ENCODE data around the gene PICALM. TPM values are rescaled to one million over a fixed set of nuclear protein-coding genes. Genes with fewer than 3 reads are reported as not detected.

The PICALM gene
- total and polyA plus RNA-seq, 9 of the 15 experiments (the other 6 are each of a cell fraction or from before 2014, with no cell fraction given), result 41.3 to 990 (median 309) TPM

DNA sequence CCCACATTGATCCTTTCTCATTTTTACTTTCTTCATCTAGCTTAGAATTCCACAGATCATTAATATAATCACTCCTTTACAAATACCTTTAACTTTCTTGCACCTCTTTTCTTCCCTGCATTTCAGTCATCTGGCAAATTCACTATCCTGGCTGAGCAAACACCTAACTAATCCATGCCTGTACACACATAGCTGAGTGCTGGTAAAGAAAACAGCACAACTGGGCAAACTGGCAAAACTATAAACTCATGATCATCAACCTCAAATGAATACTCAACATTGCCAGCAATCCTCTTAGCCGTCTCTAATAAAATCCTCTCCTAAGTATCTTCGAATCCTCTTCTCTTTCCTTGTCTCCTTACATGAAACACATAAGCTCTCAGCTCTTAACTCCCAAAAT, 52.4 kb downstream of the PICALM start:
- H3K9ac ChIP-seq (ENCODE audit: insufficient read depth in 1 of 2, low read depth in 2 of 2, low read length in 2 of 2), result no peak overlapping the region
- CTCF ChIA-PET (ENCODE audit: low intra/inter-chr PET ratio), result no interaction called here
- WGBS (ENCODE audit: insufficient coverage, low coverage, missing lambda C conversion rate), result 93% methylated on average over 2 of the region's 2 CpGs
- no peak overlapping the region for H3K4me2 ChIP-seq (ENCODE audit: insufficient read depth, low read length)
- no peaks in the 10 kb centered on the region for H3K9me3 ChIP-seq (replicated peaks; ENCODE audit: control insufficient read depth, insufficient read depth, low read depth, low read length)
- BruUV-seq (replicated peaks), result no TSS peak
- ATAC-seq (peak; percentile 8; the same call in 2 of the 3 replicates), DNase-seq (ENCODE audit: extremely low read depth in 1 of 4, low spot score in 3 of 4) (no peak), FAIRE-seq (no peak)
- TF ChIP-seq, protein P1, sequence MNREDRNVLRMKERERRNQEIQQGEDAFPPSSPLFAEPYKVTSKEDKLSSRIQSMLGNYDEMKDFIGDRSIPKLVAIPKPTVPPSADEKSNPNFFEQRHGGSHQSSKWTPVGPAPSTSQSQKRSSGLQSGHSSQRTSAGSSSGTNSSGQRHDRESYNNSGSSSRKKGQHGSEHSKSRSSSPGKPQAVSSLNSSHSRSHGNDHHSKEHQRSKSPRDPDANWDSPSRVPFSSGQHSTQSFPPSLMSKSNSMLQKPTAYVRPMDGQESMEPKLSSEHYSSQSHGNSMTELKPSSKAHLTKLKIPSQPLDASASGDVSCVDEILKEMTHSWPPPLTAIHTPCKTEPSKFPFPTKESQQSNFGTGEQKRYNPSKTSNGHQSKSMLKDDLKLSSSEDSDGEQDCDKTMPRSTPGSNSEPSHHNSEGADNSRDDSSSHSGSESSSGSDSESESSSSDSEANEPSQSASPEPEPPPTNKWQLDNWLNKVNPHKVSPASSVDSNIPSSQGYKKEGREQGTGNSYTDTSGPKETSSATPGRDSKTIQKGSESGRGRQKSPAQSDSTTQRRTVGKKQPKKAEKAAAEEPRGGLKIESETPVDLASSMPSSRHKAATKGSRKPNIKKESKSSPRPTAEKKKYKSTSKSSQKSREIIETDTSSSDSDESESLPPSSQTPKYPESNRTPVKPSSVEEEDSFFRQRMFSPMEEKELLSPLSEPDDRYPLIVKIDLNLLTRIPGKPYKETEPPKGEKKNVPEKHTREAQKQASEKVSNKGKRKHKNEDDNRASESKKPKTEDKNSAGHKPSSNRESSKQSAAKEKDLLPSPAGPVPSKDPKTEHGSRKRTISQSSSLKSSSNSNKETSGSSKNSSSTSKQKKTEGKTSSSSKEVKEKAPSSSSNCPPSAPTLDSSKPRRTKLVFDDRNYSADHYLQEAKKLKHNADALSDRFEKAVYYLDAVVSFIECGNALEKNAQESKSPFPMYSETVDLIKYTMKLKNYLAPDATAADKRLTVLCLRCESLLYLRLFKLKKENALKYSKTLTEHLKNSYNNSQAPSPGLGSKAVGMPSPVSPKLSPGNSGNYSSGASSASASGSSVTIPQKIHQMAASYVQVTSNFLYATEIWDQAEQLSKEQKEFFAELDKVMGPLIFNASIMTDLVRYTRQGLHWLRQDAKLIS (CRISPR knock-in tag; IDR thresholded peaks at IDR 0.05), result no peak
- TF ChIP-seq POLR2A (conservative IDR thresholded peaks at IDR 0.05) (peak; percentile 29; the same call in 1 of the 2 replicates), PURB (CRISPR knock-in tag; IDR thresholded peaks at IDR 0.05; ENCODE audit: low read depth) (no peak), PHF21A (IDR thresholded peaks at IDR 0.05; ENCODE audit: borderline replicate concordance, low read depth) (no peak), CXXC5 (CRISPR knock-in tag; IDR thresholded peaks at IDR 0.05) (no peak)
- TF ChIP-seq, protein P2, sequence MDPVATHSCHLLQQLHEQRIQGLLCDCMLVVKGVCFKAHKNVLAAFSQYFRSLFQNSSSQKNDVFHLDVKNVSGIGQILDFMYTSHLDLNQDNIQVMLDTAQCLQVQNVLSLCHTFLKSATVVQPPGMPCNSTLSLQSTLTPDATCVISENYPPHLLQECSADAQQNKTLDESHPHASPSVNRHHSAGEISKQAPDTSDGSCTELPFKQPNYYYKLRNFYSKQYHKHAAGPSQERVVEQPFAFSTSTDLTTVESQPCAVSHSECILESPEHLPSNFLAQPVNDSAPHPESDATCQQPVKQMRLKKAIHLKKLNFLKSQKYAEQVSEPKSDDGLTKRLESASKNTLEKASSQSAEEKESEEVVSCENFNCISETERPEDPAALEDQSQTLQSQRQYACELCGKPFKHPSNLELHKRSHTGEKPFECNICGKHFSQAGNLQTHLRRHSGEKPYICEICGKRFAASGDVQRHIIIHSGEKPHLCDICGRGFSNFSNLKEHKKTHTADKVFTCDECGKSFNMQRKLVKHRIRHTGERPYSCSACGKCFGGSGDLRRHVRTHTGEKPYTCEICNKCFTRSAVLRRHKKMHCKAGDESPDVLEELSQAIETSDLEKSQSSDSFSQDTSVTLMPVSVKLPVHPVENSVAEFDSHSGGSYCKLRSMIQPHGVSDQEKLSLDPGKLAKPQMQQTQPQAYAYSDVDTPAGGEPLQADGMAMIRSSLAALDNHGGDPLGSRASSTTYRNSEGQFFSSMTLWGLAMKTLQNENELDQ (CRISPR knock-in tag; IDR thresholded peaks at IDR 0.05; ENCODE audit: borderline replicate concordance), result no peak
- peaks cover 85% of the 10 kb centered on the region for H3K79me2 ChIP-seq (ENCODE audit: control insufficient read depth, insufficient read depth, low read length)
- H4K20me1 ChIP-seq (replicated peaks; ENCODE audit: control insufficient read depth, insufficient read depth, low read length), result no peaks in the 10 kb centered on the region; the same call in 1 of the 2 replicates
- no peak overlapping the region for H3K4me3 ChIP-seq
- no peak overlapping the region for H3K27ac ChIP-seq (ENCODE audit: extremely low read depth, low read depth, low read length)
- H3K27me3 ChIP-seq (ENCODE audit: control insufficient read depth in 2 of 2, insufficient read depth in 2 of 2, low read length in 2 of 2), result no peaks in the 10 kb centered on the region
- intact Hi-C loops (cut with micrococcal nuclease), result no loop called here
- in situ Hi-C loops (cut with MboI), result no loop called here
- POLR2A ChIA-PET, result interaction anchor here (0.8 to 4.3 kb wide), 8 partner anchors 9 to 256 kb away, joined by 3 to 21 read pairs (median 3); no protein-coding TSS in a partner anchor
- H3K36me3 ChIP-seq (ENCODE audit: control insufficient read depth, insufficient read depth, low read length), result peaks cover 93% of the 10 kb centered on the region
- H3K4me1 ChIP-seq (replicated peaks in 1 of 2; ENCODE audit: control insufficient read depth in 2 of 2, insufficient read depth in 2 of 2, low read length in 2 of 2), result no peaks in the 10 kb centered on the region; a peak in 2 of 5 replicates
- H2AFZ ChIP-seq (ENCODE audit: low read depth, low read length), result no peak overlapping the region
- no peaks in the 10 kb centered on the region for H3K9me1 ChIP-seq (ENCODE audit: control insufficient read depth, insufficient read depth, low read length)

Data from K562 (cell line).